Measurements from ENCODE around the gene SKP2. TPM values are rescaled to one million over a fixed set of nuclear protein-coding genes. Genes with fewer than 3 reads are reported as not detected.

Gene SKP2
- total RNA-seq, 2 experiments from 2014 or later, result 6.3 to 7.2 TPM

DNA sequence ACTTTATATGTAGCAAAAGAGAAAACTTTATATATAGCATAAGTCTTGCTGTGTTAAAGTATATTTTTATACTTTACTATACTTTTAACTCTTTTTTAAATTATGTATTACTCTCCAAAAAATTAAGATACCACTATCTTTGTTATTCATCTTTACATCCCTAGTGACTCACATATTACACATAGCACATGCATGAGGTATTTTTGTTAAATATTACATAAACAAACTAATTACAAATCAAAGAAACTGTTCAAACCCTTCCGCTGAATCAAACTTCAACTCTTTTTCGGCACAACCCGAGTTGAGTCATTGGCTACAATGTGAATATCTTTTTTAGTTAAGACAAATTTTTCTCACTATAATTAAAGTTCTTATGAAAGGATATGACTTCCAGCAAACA lies 57.8 kb downstream of the SKP2 start:
- Histone ChIP-seq H3K9me3 (ENCODE audit: control insufficient read depth in 1 of 2, insufficient read depth in 1 of 2, low read length in 2 of 2) (no peaks in the 10 kb centered on the region), H3K36me3 (ENCODE audit: insufficient read depth, low read length) (peaks cover 26% of the 10 kb centered on the region), H3K4me3 (ENCODE audit: low read length) (no peak overlapping the region), H3K27me3 (ENCODE audit: control insufficient read depth in 1 of 2, insufficient read depth in 2 of 2, low read length in 2 of 2) (no peaks in the 10 kb centered on the region), H3K27ac (ENCODE audit: low read depth in 1 of 2, low read length in 2 of 2) (no peak overlapping the region), H3K4me1 (ENCODE audit: insufficient read depth, low read length) (no peaks in the 10 kb centered on the region)
- Mint-ChIP-seq H3K36me3 (ENCODE audit: low read depth) (peaks cover 73% of the 10 kb centered on the region), H3K9me3 (no peaks in the 10 kb centered on the region), H3K4me1 (ENCODE audit: low read depth) (no peaks in the 10 kb centered on the region), H3K27ac (no peak overlapping the region), H3K4me3 (no peak overlapping the region), H3K27me3 (no peaks in the 10 kb centered on the region)
- ChIA-PET POLR2A (no interaction called here), CTCF (no interaction called here)
- TF ChIP-seq, protein P1, sequence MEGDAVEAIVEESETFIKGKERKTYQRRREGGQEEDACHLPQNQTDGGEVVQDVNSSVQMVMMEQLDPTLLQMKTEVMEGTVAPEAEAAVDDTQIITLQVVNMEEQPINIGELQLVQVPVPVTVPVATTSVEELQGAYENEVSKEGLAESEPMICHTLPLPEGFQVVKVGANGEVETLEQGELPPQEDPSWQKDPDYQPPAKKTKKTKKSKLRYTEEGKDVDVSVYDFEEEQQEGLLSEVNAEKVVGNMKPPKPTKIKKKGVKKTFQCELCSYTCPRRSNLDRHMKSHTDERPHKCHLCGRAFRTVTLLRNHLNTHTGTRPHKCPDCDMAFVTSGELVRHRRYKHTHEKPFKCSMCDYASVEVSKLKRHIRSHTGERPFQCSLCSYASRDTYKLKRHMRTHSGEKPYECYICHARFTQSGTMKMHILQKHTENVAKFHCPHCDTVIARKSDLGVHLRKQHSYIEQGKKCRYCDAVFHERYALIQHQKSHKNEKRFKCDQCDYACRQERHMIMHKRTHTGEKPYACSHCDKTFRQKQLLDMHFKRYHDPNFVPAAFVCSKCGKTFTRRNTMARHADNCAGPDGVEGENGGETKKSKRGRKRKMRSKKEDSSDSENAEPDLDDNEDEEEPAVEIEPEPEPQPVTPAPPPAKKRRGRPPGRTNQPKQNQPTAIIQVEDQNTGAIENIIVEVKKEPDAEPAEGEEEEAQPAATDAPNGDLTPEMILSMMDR (IDR thresholded peaks at IDR 0.05), result no peak
- no peak for DNase-seq
- ATAC-seq (ENCODE audit: poor library complexity), result no peak
- intact Hi-C loops (cut with DNase I, micrococcal nuclease), result loop anchor here (5.0 to 10.0 kb wide), 3 partner anchors 95 to 298 kb away; partner anchors contain the start of gene RANBP3L (in 1 of the 2)

DNA sequence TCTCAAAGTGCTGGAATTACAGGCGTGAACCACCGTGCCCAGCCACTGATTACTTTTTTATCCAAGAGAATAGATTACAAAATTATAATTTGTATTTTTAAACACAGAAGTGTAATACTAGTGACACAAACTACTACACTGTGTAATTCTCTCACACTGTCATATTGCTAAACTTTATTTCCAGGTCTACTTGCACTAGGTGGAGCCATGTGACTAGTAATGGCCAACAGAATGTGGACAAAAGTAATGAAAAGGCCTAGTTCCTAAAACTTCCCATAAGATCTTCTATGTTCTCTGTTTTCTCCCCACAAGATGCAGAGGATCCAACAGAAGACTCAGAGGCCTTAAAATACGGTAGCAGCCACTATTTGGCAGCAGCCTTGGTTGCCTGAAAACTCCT lies 62.5 kb downstream of the SKP2 start:
- Mint-ChIP-seq H3K27ac (no peak overlapping the region), H3K4me1 (ENCODE audit: low read depth) (no peaks in the 10 kb centered on the region), H3K36me3 (ENCODE audit: low read depth) (peaks cover 70% of the 10 kb centered on the region), H3K27me3 (no peaks in the 10 kb centered on the region), H3K9me3 (no peaks in the 10 kb centered on the region), H3K4me3 (no peak overlapping the region)
- no peaks in the 10 kb centered on the region for H3K9me3 ChIP-seq (ENCODE audit: control insufficient read depth in 1 of 2, insufficient read depth in 1 of 2, low read length in 2 of 2)
- H3K4me3 ChIP-seq (ENCODE audit: low read length), result no peak overlapping the region
- ATAC-seq (ENCODE audit: poor library complexity) (no peak), DNase-seq (peak in 2 of 14 experiments; percentile 9)
- intact Hi-C loops (cut with DNase I, micrococcal nuclease), result loop anchor here (5.0 to 10.0 kb wide), 3 partner anchors 90 to 293 kb away; partner anchors contain the start of gene RANBP3L (in 1 of the 2)
- no peak overlapping the region for H3K27ac ChIP-seq (ENCODE audit: low read depth in 1 of 2, low read length in 2 of 2)
- no peaks in the 10 kb centered on the region for H3K27me3 ChIP-seq (ENCODE audit: control insufficient read depth in 1 of 2, insufficient read depth in 2 of 2, low read length in 2 of 2)
- TF ChIP-seq, protein P1 (IDR thresholded peaks at IDR 0.05), result peak; percentile 35
- POLR2A ChIA-PET, result no interaction called here
- H3K4me1 ChIP-seq (ENCODE audit: insufficient read depth, low read length), result no peaks in the 10 kb centered on the region
- CTCF ChIA-PET, result interaction anchor here (1.8 kb wide), 1 partner anchor 27 kb away, joined by 8 read pairs; the partner anchor contains the start of gene NADK2
- H3K36me3 ChIP-seq (ENCODE audit: insufficient read depth, low read length), result peaks cover 20% of the 10 kb centered on the region

DNA sequence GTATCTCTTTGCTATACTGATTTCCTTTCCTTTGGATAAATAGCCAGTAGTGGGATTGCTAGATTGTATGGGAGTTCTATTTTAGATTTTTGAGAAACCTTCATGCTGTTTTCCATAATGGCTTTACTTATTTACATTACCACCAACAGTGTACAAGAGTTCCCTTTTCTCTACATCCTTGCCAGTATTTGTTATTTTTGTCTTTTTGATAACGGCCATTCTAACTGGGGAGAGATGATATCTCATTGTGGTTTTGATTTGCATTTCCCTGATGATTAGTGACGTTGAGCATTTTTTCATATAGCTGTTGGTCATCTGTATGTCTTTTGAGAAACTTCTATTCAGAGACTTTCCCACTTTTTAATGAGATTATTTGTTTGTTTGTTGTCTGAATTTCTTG lies 64.0 kb downstream of the SKP2 start:
- Mint-ChIP-seq H3K9me3 (no peaks in the 10 kb centered on the region), H3K4me1 (ENCODE audit: low read depth) (no peaks in the 10 kb centered on the region), H3K27me3 (no peaks in the 10 kb centered on the region), H3K36me3 (ENCODE audit: low read depth) (peaks cover 73% of the 10 kb centered on the region), H3K27ac (no peak overlapping the region), H3K4me3 (no peak overlapping the region)
- H3K36me3 ChIP-seq (ENCODE audit: insufficient read depth, low read length), result peaks cover 26% of the 10 kb centered on the region
- H3K27ac ChIP-seq (ENCODE audit: low read depth in 1 of 2, low read length in 2 of 2), result no peak overlapping the region
- H3K4me1 ChIP-seq (ENCODE audit: insufficient read depth, low read length), result no peaks in the 10 kb centered on the region
- TF ChIP-seq, protein P1 (IDR thresholded peaks at IDR 0.05), result no peak
- no peak overlapping the region for H3K4me3 ChIP-seq (ENCODE audit: low read length)
- POLR2A ChIA-PET, result no interaction called here
- no peak for DNase-seq
- H3K27me3 ChIP-seq (ENCODE audit: control insufficient read depth in 1 of 2, insufficient read depth in 2 of 2, low read length in 2 of 2), result no peaks in the 10 kb centered on the region
- ATAC-seq (ENCODE audit: poor library complexity), result no peak
- CTCF ChIA-PET, result no interaction called here
- H3K9me3 ChIP-seq (ENCODE audit: control insufficient read depth in 1 of 2, insufficient read depth in 1 of 2, low read length in 2 of 2), result no peaks in the 10 kb centered on the region
- intact Hi-C loops (cut with DNase I, micrococcal nuclease), result loop anchor here (10.0 kb wide), 2 partner anchors 89 to 289 kb away; partner anchors contain the start of gene RANBP3L (in 1 of the 2)
